Measurements from ENCODE around the gene ZSCAN9. TPM values are rescaled to one million over a fixed set of nuclear protein-coding genes. Genes with fewer than 3 reads are reported as not detected.
A peak's percentile ranks its signal among the peaks of the same experiment; 100 is the strongest.

Gene ZSCAN9
- total and polyA plus RNA-seq, 3 experiments from 2014 or later: 4.7 to 6.8 (median 5.0) TPM

GRCh38 chr6:28281288-28282064 lies 56.4 kb downstream of the ZSCAN9 start, which contains the start of gene PGBD1:
PGBD1 (plus strand) TSS chr6:28281572; CDS start chr6:28283814, 2,242 bp downstream.
- H3K36me3 Mint-ChIP-seq: peaks cover 6 to 25% (median 13%) of the 10 kb centered on the region in 3 donors
- peak within 1 kb of the TSS; percentile 33 for H3K27ac ChIP-seq (ENCODE audit: low read depth, low read length)
- peak within 1 kb of the TSS; percentile 48 for H3K4me3 ChIP-seq (ENCODE audit: low read length)
- H3K4me1 ChIP-seq (ENCODE audit: insufficient read depth, low read length): peaks cover 7% of the 10 kb centered on the region
- peaks cover 10 to 15% (median 12%) of the 10 kb centered on the region in 3 donors for H3K4me1 Mint-ChIP-seq
- no peaks in the 10 kb centered on the region for H3K27me3 ChIP-seq (ENCODE audit: insufficient read depth, low read length, poor library complexity, severe bottlenecking)
- no peaks in the 10 kb centered on the region for H3K9me3 Mint-ChIP-seq
- H3K27me3 Mint-ChIP-seq: peaks cover 9 to 10% of the 10 kb centered on the region in 2 donors
- peak within 1 kb of the TSS; percentile 77 to 91 (median 78) for H3K4me3 Mint-ChIP-seq
- peak within 1 kb of the TSS in 3 of 8 donors; percentile 33 to 61 (median 52) for H3K27ac Mint-ChIP-seq
- no peaks in the 10 kb centered on the region for H3K36me3 ChIP-seq (ENCODE audit: insufficient read depth, low read length)
- ChIA-PET CTCF (interaction anchor here (1.0 to 1.1 kb wide), 2 partner anchors 14 to 56 kb away, joined by 3 read pairs; partner anchors contain the start of gene ZSCAN26), POLR2A (interaction anchor here (2.4 kb wide), 1 partner anchor 14 kb away, joined by 10 read pairs; the partner anchor contains the start of gene ZSCAN26)
- H3K9me3 ChIP-seq (ENCODE audit: low read length): no peaks in the 10 kb centered on the region
- DNase-seq: peak; percentile 10 to 64 (median 32)

- no peak for DNase-seq
- CTCF ChIA-PET: interaction anchor here (1.3 kb wide), 1 partner anchor 390 kb away, joined by 3 read pairs; a partner anchor contains a TSS
- H3K4me1 Mint-ChIP-seq: peaks cover 10 to 15% (median 12%) of the 10 kb centered on the region in 3 donors
- Histone ChIP-seq H3K9me3 (ENCODE audit: low read length) (no peaks in the 10 kb centered on the region), H3K27me3 (ENCODE audit: insufficient read depth, low read length, poor library complexity, severe bottlenecking) (no peaks in the 10 kb centered on the region), H3K4me1 (ENCODE audit: insufficient read depth, low read length) (peaks cover 7% of the 10 kb centered on the region), H3K4me3 (ENCODE audit: low read length) (no peak overlapping the region), H3K27ac (ENCODE audit: low read depth, low read length) (no peak overlapping the region), H3K36me3 (ENCODE audit: insufficient read depth, low read length) (peaks cover 5% of the 10 kb centered on the region)
- H3K27ac Mint-ChIP-seq: no peak overlapping the region
- H3K9me3 Mint-ChIP-seq: peaks cover 0 to 2% (median 0%) of the 10 kb centered on the region in 5 donors
- H3K36me3 Mint-ChIP-seq: peaks cover 3 to 26% (median 8%) of the 10 kb centered on the region in 3 donors
- POLR2A ChIA-PET: no interaction called here
- H3K4me3 Mint-ChIP-seq: peak overlapping the region in 2 of 7 donors; percentile 11 to 17
- peaks cover 9 to 10% of the 10 kb centered on the region in 2 donors for H3K27me3 Mint-ChIP-seq
Measured at GRCh38 chr6:28282926-28283325, 57.9 kb downstream of the ZSCAN9 start.

Other genes with a start within 250 kb of the ZSCAN9 start
- 1 to 10 TPM; 1.6 to 1.9 TPM for gene ZNF165, start 144.7 kb upstream of the ZSCAN9 start, total RNA-seq
- gene ZNF165, start 144.7 kb upstream of the ZSCAN9 start, polyA plus RNA-seq: 0.78 TPM
- 1 to 10 TPM; 5.3 to 5.8 TPM for gene ZSCAN16, start 100.7 kb upstream of the ZSCAN9 start, total RNA-seq
- 11.5 TPM for gene ZSCAN16, start 100.7 kb upstream of the ZSCAN9 start, polyA plus RNA-seq
- gene ZKSCAN8, start 83.4 kb upstream of the ZSCAN9 start, total RNA-seq: 10 to 100 TPM; 15.6 to 17.4 TPM
- gene ZKSCAN8, start 83.4 kb upstream of the ZSCAN9 start, polyA plus RNA-seq: 1.9 TPM
- gene ZKSCAN4, start 27.0 kb downstream of the ZSCAN9 start, total RNA-seq: 1 to 10 TPM; 5.6 to 6.3 TPM
- gene ZKSCAN4, start 27.0 kb downstream of the ZSCAN9 start, polyA plus RNA-seq: 5.8 TPM
- under 1 TPM; 0.22 TPM for gene NKAPL, start 34.0 kb downstream of the ZSCAN9 start, total RNA-seq
- gene NKAPL, start 34.0 kb downstream of the ZSCAN9 start, polyA plus RNA-seq: not detected
- 1 to 10 TPM; 5.6 to 6.4 TPM for gene ZSCAN26, start 41.9 kb downstream of the ZSCAN9 start, total RNA-seq
- 15.8 TPM for gene ZSCAN26, start 41.9 kb downstream of the ZSCAN9 start, polyA plus RNA-seq
- gene PGBD1, start 56.3 kb downstream of the ZSCAN9 start, total RNA-seq: 1 to 10 TPM; 4.6 to 5.4 TPM
- gene PGBD1, start 56.3 kb downstream of the ZSCAN9 start, polyA plus RNA-seq: 0.87 TPM
- 1 to 10 TPM; 1.1 to 2.6 TPM for gene ZSCAN31, start 110.9 kb downstream of the ZSCAN9 start, total RNA-seq
- gene ZSCAN31, start 110.9 kb downstream of the ZSCAN9 start, polyA plus RNA-seq: 0.72 TPM
- gene ZKSCAN3, start 124.7 kb downstream of the ZSCAN9 start, total RNA-seq: 1 to 10 TPM; 3.0 to 4.7 TPM
- gene ZKSCAN3, start 124.7 kb downstream of the ZSCAN9 start, polyA plus RNA-seq: 3.2 TPM
- gene ZSCAN12, start 174.5 kb downstream of the ZSCAN9 start, total RNA-seq: 1 to 10 TPM; 4.3 to 4.4 TPM
- 2.2 TPM for gene ZSCAN12, start 174.5 kb downstream of the ZSCAN9 start, polyA plus RNA-seq
- gene ZSCAN23, start 218.2 kb downstream of the ZSCAN9 start, total RNA-seq: 1 to 10 TPM in 1 of 2 experiments, under 1 TPM in 1; 0.63 to 1.3 TPM
- not detected for gene ZSCAN23, start 218.2 kb downstream of the ZSCAN9 start, polyA plus RNA-seq